ENCODE data around the gene MRPS6.

MRPS6 gene

DNA sequence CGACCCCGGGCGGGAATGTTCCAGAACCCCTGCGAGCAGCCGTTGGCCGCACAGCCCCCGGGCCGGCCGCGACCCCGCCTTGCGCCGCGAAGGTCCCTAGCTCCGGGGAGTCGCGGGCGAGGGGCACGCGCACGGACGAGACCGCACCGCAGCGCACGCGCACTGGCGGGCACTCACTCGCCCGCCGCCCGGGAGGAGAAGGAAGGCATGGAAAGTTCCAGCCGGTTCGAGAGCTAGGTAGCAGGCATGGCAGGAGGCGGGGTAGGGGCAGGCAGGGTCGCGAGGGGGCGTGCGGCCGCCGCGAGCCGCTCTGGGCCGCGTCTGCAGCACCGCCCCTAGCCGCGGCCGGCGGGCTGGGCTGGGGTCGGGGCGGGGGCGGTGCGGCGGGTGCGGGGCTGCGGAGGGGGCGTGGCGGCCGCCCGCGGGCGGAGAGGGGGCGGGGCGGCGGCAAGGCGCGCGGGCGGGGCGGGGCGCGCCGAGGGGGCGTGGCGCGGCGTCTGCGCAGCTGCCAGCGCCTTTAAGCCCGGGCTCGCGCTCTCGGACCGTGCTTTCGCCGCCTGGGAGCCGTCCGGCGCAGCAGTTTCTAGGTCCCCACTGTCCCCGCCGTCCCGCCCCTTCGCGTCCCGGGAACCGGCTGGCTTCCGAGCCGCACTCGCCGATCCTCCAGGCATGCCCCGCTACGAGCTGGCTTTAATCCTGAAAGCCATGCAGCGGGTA, at the start of gene MRPS6, which contains the start of gene SLC5A3:
TSS of gene MRPS6 (plus strand) at position 547 of the 717 bp plus-strand sequence. CDS start at position 670, 123 bp downstream.
TSS of gene SLC5A3 (plus strand) at position 547 of the 717 bp plus-strand sequence. CDS start 21,621 bp downstream, outside the sequence.
- peak in 1 of 2 experiments; percentile 60 for DNase-seq

- DNase-seq, result no peak
Measured at GRCh38 chr21:34023691-34024373, 49.5 kb upstream of the MRPS6 start.

- DNase-seq, result no peak
Measured at GRCh38 chr21:34024374-34024693, 49.0 kb upstream of the MRPS6 start.

DNA sequence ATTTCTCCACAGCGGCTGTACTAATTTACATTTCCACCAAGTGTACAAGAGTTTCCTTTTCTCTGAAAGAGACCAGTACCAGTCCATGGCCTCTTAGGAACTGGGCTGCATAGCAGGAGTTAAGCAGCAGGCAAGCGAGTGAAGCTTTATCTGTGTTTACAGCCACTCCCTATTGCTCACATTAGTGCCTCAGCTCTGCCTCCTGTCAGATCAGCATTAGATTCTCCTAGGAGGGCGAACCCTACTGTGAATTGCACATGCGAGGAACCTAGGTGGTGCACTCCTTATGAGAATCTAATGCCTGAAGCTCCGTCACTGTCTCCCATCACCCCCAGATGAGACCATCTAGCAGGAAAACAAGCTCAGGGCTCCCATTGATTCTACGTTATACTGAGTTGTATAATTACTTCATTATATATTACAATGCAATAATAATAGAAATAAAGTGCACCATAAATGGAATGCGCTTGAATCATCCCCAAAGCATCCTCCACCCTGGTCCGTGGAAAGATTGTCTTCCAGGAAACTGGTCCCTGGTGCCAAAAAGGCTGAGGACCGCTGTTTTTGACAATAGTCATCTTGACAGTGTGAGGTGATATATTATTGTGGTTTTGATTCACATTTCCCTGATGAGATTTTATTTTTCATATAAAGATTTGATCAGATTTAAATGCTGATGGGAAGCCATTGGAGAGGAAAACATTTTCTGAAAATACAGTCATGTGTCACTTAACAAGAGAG, 45.5 kb upstream of the MRPS6 start:
- DNase-seq, result no peak

GRCh38 chr21:34029743-34030528, 43.4 kb upstream of the MRPS6 start:
- peak; percentile 27 to 59 for DNase-seq

GRCh38 chr21:34031835-34032370, 41.5 kb upstream of the MRPS6 start:
- no peak for DNase-seq

GRCh38 chr21:34034369-34035014, 38.9 kb upstream of the MRPS6 start:
- DNase-seq, result no peak

- no peak for DNase-seq
Measured at GRCh38 chr21:34035619-34036354, 37.6 kb upstream of the MRPS6 start.

- no peak for DNase-seq
Measured at GRCh38 chr21:34037009-34037795, 36.2 kb upstream of the MRPS6 start.

DNA sequence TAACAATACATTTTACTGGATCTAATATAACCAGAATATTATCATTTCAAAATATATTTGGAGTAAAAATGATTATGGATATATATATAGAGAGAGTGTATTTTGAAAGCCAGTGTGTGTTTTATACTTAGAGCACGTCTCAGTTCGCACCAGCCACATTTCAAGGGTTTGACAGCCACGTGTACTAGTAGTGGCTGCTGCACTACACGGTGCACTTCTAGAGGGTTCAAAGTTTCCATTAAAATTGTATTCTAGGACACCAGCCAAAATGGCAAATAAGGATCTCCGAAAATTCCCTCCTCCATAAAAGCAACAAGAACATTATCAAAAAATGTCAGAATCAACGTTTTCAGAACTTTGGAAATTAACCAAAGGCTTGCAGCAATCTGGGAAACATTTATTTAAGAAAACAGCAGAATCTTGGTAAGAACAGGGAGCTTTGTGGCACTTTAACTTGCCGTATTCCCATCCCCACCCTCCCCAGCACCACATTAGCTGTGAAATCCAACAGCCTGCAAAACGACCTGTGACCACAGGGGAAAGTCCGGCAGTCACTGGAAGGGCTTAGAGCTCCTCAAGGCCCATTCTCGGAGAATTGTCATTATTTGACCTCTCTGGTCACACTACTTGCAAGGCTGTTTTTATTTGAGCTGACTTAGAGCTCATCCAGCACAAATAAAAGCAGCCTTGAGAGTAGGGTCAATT, 33.5 kb upstream of the MRPS6 start:
- no peak for DNase-seq

DNA sequence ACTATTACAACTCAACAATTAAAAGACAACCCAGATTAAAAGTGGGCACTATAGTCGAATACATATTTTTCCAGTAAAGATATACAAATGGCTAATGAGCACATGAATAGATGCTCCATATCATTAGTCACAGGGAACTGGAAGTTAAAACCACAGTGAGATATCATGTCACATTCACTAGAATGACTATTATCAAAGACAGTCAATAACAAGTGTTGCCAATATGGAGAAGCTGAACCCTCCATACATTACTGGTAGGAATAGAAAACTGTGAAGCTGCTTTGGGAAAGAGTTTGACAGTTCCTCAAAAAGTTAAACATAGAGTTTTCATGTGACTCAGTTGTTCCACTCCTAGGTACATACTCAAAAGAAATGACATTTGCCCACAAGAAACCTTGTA, 30.6 kb upstream of the MRPS6 start:
- DNase-seq, result no peak

DNA sequence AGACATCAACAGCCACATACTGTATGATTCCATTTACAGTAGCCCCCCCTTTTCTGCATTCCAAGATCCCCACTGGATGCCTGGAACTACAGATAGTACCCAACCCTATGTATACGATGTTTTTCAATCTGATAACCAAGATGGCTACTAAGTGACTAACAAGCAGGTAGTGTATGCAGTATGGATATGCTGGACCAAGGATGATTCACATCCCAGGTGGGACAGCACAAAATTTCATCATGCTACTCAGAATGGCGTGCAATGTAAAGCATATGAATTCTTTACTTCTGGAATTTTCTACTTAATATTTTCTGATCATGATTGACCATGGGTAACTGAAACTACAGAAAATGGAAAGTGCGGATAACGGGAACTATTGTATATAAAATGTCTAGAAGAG, 30.0 kb upstream of the MRPS6 start:
- no peak for DNase-seq

DNA sequence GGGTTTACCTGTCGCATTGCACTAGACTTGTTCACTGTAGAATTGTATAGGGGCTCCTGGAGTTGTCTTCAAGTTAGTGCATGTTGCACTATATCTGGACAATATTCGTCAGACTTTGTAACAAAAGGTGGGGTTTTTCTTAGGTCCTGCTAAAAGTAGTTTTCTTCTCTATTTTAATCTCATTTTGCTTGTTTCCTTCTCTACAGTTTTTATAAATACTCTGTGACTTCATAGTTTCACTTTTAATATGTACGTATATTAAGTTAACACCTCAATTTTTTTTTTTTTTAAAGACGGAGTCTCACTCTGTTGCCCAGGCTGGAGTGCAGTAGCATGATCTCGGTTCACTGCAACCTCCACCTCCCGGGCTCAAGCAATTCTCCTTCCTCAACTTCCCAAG, 26.5 kb upstream of the MRPS6 start:
- no peak for DNase-seq

- DNase-seq, result no peak
Measured at GRCh38 chr21:34047835-34048234, 25.5 kb upstream of the MRPS6 start.

DNA sequence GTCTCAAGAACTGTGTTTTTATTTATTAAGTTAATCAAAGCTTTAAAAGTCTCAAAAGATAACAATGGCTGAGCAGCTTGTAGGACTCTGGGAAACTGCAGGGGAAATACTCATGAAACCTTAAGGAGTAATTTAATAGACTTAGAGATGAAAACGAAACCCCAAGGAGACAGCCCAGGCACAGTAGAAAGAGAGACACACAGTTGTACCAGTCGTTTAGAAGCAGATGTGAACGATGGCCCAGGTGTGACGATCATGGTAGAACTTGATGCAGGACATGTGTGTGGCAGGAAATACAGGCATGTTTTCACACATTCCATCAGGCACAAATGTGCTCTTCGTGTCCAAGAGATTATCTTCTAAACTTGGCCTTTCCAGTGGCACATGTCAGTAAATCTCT, 21.2 kb upstream of the MRPS6 start:
- DNase-seq, result no peak

- no peak for DNase-seq
Measured at GRCh38 chr21:34054259-34054658, 19.1 kb upstream of the MRPS6 start.

- no peak for DNase-seq
Measured at GRCh38 chr21:34055615-34056014, 17.8 kb upstream of the MRPS6 start.

- DNase-seq, result no peak
Measured at GRCh38 chr21:34061983-34062382, 11.4 kb upstream of the MRPS6 start.

GRCh38 chr21:34065027-34065426, 8.4 kb upstream of the MRPS6 start:
- no peak for DNase-seq

- no peak for DNase-seq
Measured at GRCh38 chr21:34071683-34072082, 1.7 kb upstream of the MRPS6 start.
